ENCODE measurements around the gene GORASP1. TPM values are rescaled to one million over a fixed set of nuclear protein-coding genes. Genes with fewer than 3 reads are reported as not detected.

Gene GORASP1
- total RNA-seq, 2 donors from 2014 or later, result 20.0 to 24.5 TPM

- peak; percentile 53 to 55 for DNase-seq
- H3K4me3 Mint-ChIP-seq, result no peak overlapping the region
- ATAC-seq (replicated peaks in 1 of 2), result peak; percentile 68 to 75
- peaks cover 15% of the 10 kb centered on the region for H3K4me1 Mint-ChIP-seq (ENCODE audit: low read depth)
- H3K9me3 Mint-ChIP-seq, result no peaks in the 10 kb centered on the region
- no peaks in the 10 kb centered on the region for H3K36me3 Mint-ChIP-seq (ENCODE audit: insufficient read depth in 2 of 2)
- peak overlapping the region; percentile 66 for H3K27ac Mint-ChIP-seq
- no peaks in the 10 kb centered on the region for H3K27me3 Mint-ChIP-seq (ENCODE audit: low read depth)
These were observed 6.3 kb downstream of the GORASP1 start for GRCh38 chr3:39101022-39101689.

DNA sequence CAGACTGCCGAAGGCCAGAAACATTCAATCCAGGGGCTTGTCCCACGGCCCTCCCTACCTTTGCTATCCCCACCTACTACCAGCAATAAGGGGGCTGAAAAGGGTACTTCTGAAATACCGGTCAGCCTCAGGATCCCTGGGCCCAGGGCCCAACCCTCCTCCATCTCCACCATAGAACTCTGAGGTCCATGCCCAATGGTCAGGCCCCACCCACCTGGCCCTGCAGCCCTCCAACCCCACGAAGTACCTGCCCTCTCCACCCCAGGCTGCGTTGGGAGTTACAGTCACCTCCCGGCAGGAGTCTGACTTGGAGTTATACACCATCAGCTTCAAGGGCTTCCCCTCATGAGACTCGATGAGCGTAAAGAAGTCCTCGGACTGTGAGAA lies 6.9 kb downstream of the GORASP1 start:
- DNase-seq (no peak), ATAC-seq (replicated peaks in 1 of 2) (no peak)
- Mint-ChIP-seq H3K4me1 (ENCODE audit: low read depth) (peaks cover 9% of the 10 kb centered on the region), H3K36me3 (ENCODE audit: insufficient read depth in 2 of 2) (no peaks in the 10 kb centered on the region), H3K27me3 (ENCODE audit: low read depth) (no peaks in the 10 kb centered on the region), H3K4me3 (no peak overlapping the region), H3K9me3 (no peaks in the 10 kb centered on the region), H3K27ac (no peak overlapping the region)

DNA sequence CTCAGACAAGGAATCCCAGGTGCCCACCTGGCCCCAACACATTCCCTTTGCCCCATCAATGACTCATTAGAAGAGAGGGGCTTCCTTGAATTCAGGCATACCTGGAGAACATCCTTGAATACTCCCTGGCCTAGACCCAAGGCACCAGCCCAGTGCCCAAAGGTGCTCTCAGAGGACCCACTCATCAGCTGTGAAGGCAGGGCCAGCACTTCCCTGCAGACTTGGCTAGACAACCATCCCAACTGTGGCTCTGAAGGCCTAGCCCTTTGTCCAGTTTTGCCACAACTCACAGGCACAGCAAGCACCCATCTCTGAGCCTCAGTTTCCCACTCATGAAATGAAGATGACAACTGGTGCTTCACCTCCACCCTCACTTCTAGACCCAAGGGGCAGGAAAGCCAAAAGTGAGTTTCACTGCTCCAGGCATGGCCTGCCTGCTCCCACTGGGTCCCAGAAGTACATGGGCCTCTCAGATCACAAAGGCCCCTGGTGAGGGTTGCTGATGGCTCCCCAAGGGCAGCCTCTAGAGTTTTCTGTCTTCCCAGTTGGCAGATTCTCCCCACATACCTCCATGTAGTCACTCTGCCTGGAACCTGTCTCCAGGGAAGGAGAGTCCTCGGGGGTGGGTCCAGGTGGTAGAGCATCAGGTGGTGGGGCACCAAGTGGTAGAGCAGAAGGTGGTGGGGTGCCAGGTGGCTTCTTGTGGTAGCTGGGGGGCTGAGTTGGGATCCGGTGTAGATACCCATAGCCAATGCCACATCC lies 7.5 kb downstream of the GORASP1 start:
- Mint-ChIP-seq H3K27me3 (ENCODE audit: low read depth) (no peaks in the 10 kb centered on the region), H3K4me1 (ENCODE audit: low read depth) (peaks cover 3% of the 10 kb centered on the region), H3K9me3 (no peaks in the 10 kb centered on the region), H3K36me3 (ENCODE audit: insufficient read depth in 2 of 2) (no peaks in the 10 kb centered on the region), H3K27ac (peak overlapping the region; percentile 24), H3K4me3 (no peak overlapping the region)
- DNase-seq (no peak), ATAC-seq (replicated peaks in 1 of 2) (no peak)

- no peaks in the 10 kb centered on the region for H3K4me1 Mint-ChIP-seq (ENCODE audit: low read depth)
- no peak overlapping the region for H3K4me3 Mint-ChIP-seq
- no peaks in the 10 kb centered on the region for H3K27me3 Mint-ChIP-seq (ENCODE audit: low read depth)
- no peaks in the 10 kb centered on the region for H3K9me3 Mint-ChIP-seq
- DNase-seq (no peak), ATAC-seq (replicated peaks in 1 of 2) (no peak)
- H3K27ac Mint-ChIP-seq, result no peak overlapping the region
- no peaks in the 10 kb centered on the region for H3K36me3 Mint-ChIP-seq (ENCODE audit: insufficient read depth in 2 of 2)
These were observed 8.2 kb downstream of the GORASP1 start for GRCh38 chr3:39099242-39099641.

DNA sequence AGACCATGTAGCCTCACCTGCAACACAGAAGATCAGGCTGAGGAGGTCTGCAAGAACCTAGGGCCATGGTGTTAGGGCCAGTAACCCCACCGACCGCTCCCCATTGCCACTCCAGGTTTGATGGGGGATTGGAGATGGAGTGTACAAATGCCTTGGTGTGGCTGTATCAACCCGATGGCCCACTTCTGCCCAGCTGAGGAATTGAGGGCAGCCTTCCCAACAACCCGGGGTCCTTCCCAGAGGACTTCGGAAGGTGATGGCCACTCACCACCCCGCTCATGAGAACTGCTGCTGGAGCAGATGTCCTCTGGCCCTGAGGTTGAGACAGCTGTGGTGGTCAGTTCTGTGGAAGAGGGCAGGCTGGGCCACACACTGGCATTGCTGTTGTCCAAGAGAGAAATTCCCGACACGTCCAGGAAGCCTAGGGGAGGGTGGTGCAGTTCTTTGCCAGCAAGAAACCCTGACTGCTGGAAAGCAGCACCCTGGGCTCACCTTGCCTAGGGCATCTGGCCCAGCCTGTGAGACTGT lies 8.9 kb downstream of the GORASP1 start:
- Mint-ChIP-seq H3K27ac (no peak overlapping the region), H3K4me3 (no peak overlapping the region), H3K36me3 (ENCODE audit: insufficient read depth in 2 of 2) (peaks cover 4 to 5% of the 10 kb centered on the region in 2 donors), H3K27me3 (ENCODE audit: low read depth) (no peaks in the 10 kb centered on the region), H3K9me3 (no peaks in the 10 kb centered on the region), H3K4me1 (ENCODE audit: low read depth) (no peaks in the 10 kb centered on the region)
- ATAC-seq (replicated peaks in 1 of 2) (no peak), DNase-seq (no peak)

- Mint-ChIP-seq H3K36me3 (ENCODE audit: insufficient read depth in 2 of 2) (peaks cover 4 to 5% of the 10 kb centered on the region in 2 donors), H3K4me1 (ENCODE audit: low read depth) (no peaks in the 10 kb centered on the region), H3K4me3 (no peak overlapping the region), H3K27me3 (ENCODE audit: low read depth) (no peaks in the 10 kb centered on the region), H3K27ac (no peak overlapping the region), H3K9me3 (no peaks in the 10 kb centered on the region)
- no peak for ATAC-seq (replicated peaks in 1 of 2)
- DNase-seq, result no peak
These were observed 9.5 kb downstream of the GORASP1 start for GRCh38 chr3:39097716-39098472.

- Mint-ChIP-seq H3K36me3 (ENCODE audit: insufficient read depth in 2 of 2) (peaks cover 7% of the 10 kb centered on the region in 2 donors), H3K4me1 (ENCODE audit: low read depth) (no peaks in the 10 kb centered on the region), H3K27me3 (ENCODE audit: low read depth) (no peaks in the 10 kb centered on the region), H3K9me3 (no peaks in the 10 kb centered on the region), H3K27ac (no peak overlapping the region), H3K4me3 (no peak overlapping the region)
- DNase-seq, result no peak
- ATAC-seq (replicated peaks in 1 of 2), result no peak
These were observed 10.7 kb downstream of the GORASP1 start for GRCh38 chr3:39096775-39097174.

DNA sequence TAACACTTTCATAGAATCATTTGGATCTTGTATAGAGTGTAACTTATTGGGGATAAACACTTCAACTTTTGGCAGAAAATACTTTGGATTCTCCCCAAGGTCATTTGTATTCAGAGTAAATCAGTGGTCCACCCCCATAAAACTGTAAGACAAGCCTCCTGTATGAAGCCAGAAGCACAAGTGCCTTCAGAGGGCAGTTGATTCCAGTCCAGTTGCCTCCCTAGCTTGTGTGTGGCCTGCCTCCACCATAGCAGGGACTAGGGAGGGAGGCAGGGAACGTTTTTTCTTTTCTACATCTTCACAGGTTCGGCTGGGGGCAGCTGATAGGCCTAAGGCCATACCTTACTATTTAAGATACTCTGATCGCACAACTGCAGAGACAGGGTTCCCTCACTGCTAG lies 11.6 kb downstream of the GORASP1 start:
- H3K9me3 Mint-ChIP-seq, result no peaks in the 10 kb centered on the region
- H3K27ac Mint-ChIP-seq, result no peak overlapping the region
- peaks cover 7 to 8% of the 10 kb centered on the region in 2 donors for H3K36me3 Mint-ChIP-seq (ENCODE audit: insufficient read depth in 2 of 2)
- no peak overlapping the region for H3K4me3 Mint-ChIP-seq
- DNase-seq (no peak), ATAC-seq (replicated peaks in 1 of 2) (no peak)
- no peaks in the 10 kb centered on the region for H3K4me1 Mint-ChIP-seq (ENCODE audit: low read depth)
- H3K27me3 Mint-ChIP-seq (ENCODE audit: low read depth), result no peaks in the 10 kb centered on the region

GRCh38 chr3:39094851-39095677 lies 12.4 kb downstream of the GORASP1 start:
- H3K4me1 Mint-ChIP-seq (ENCODE audit: low read depth), result no peaks in the 10 kb centered on the region
- no peak overlapping the region for H3K4me3 Mint-ChIP-seq
- no peak for ATAC-seq (replicated peaks in 1 of 2)
- DNase-seq, result no peak
- peaks cover 7 to 8% of the 10 kb centered on the region in 2 donors for H3K36me3 Mint-ChIP-seq (ENCODE audit: insufficient read depth in 2 of 2)
- H3K27ac Mint-ChIP-seq, result no peak overlapping the region
- no peaks in the 10 kb centered on the region for H3K9me3 Mint-ChIP-seq
- no peaks in the 10 kb centered on the region for H3K27me3 Mint-ChIP-seq (ENCODE audit: low read depth)

DNA sequence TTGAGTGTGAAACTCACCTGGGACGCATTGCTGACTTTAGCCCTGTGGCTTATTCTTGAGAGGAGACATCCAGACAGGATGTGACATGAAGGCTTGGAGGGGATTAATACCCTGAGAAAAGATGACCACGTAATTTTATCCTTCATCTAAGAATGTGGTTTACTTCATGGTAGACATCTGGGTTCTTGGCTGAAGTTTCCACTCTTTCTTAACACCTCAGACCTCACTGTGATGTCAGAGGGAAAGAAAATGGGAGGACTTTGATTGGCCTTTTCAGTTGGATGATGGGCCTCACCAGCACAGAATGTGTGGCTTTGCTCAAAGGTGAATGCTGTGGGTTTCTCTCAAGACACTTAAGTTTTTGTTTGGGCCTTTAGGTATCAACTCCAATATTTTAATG lies 16.5 kb downstream of the GORASP1 start:
- no peaks in the 10 kb centered on the region for H3K9me3 Mint-ChIP-seq
- H3K4me3 Mint-ChIP-seq, result no peak overlapping the region
- H3K27me3 Mint-ChIP-seq (ENCODE audit: low read depth), result no peaks in the 10 kb centered on the region
- peak overlapping the region; percentile 79 for H3K27ac Mint-ChIP-seq
- ATAC-seq (replicated peaks in 1 of 2) (peak; percentile 40 to 54), DNase-seq (no peak)
- H3K4me1 Mint-ChIP-seq (ENCODE audit: low read depth), result no peaks in the 10 kb centered on the region
- H3K36me3 Mint-ChIP-seq (ENCODE audit: insufficient read depth in 2 of 2), result peaks cover 9 to 12% of the 10 kb centered on the region in 2 donors

DNA sequence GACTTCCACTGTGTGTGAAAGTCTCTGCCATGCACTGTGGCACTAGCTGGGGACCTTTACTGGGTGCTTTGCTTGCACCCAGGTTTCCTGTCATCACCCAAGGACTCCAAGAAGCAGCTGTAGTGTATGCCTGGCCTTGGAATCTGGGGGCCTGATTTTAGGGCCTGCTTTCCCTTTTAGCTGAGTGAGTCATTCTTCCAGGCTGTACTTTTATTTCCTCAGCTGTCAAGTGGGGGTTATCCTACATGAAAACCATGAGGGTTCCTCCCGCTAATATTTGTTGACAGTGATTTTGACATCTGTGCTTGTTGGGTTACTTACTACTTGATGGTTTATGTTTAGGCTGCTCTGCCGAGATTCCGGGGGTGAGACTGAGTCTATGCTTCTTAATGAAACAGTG lies 18.5 kb downstream of the GORASP1 start:
- H3K36me3 Mint-ChIP-seq (ENCODE audit: insufficient read depth in 2 of 2), result peaks cover 8 to 12% of the 10 kb centered on the region in 2 donors
- no peak overlapping the region for H3K4me3 Mint-ChIP-seq
- no peaks in the 10 kb centered on the region for H3K4me1 Mint-ChIP-seq (ENCODE audit: low read depth)
- H3K27ac Mint-ChIP-seq, result no peak overlapping the region
- no peaks in the 10 kb centered on the region for H3K27me3 Mint-ChIP-seq (ENCODE audit: low read depth)
- no peaks in the 10 kb centered on the region for H3K9me3 Mint-ChIP-seq
- ATAC-seq (replicated peaks in 1 of 2), result no peak
- DNase-seq, result no peak

DNA sequence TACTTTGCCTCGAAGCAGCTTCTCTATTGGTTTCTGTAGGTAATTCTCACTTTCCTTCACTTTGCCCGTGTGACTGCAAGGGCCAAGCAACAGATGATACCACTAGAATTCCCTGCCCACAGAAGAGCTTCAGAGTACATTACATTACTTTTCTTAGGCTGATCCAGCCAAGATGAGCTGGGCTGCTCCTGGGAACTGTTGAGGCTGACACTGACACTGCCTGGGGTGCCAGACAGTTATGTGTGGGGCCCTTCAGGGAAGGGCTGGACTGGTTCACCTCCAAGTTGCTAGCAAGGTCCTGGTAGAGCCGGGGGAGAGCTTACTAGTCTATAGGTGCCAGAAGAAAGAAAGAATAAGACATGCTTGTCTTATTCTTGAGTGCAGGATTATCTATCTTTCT lies 19.0 kb downstream of the GORASP1 start:
- Mint-ChIP-seq H3K9me3 (no peaks in the 10 kb centered on the region), H3K27me3 (ENCODE audit: low read depth) (no peaks in the 10 kb centered on the region), H3K27ac (no peak overlapping the region), H3K4me3 (no peak overlapping the region), H3K4me1 (ENCODE audit: low read depth) (peaks cover under 1% of the 10 kb centered on the region), H3K36me3 (ENCODE audit: insufficient read depth in 2 of 2) (peaks cover 6 to 11% of the 10 kb centered on the region in 2 donors)
- DNase-seq (no peak), ATAC-seq (replicated peaks in 1 of 2) (no peak)
